ENCODE data around the gene SLC35D1.

GRCh38 chr1:67084765-67085318 lies 30.9 kb upstream of the SLC35D1 start:
- TF ChIP-seq CTCF (conservative IDR thresholded peaks at IDR 0.05; ENCODE audit: low read length): no peak
- TF ChIP-seq EZH2phosphoT487 (IDR thresholded peaks at IDR 0.05; ENCODE audit: borderline replicate concordance, low read depth, low read length): no peak
